GM12865 (cell line): ENCODE data around the gene MFSD8.
"Not testable (repeated sequence)": the region's sequence is repeated elsewhere in the genome, so short reads cannot be mapped to it uniquely, and the experiment has no call there.

Experiments
- DNase-seq: peaks from one replicate; pipeline ENCODE4 v3.0.0; 2010; ENCODE audit warnings: low read depth
- H3K4me3 ChIP-seq: 2 replicates; pipeline ENCODE4 v1.5.1; 2011; ENCODE audit warnings: mild to moderate bottlenecking, low read depth, low read length, control low read depth
- TF ChIP-seq, protein P1 (sequence below): IDR thresholded peaks from 2 replicates; pipeline ENCODE4 v1.5.1; 2011; ENCODE audit warnings: low read length, control low read depth, low read depth, inconsistent platforms; ENCODE audit not compliant: insufficient read depth; ENCODE audit errors: missing control alignments

The MFSD8 gene

GRCh38 chr4:127967141-127967775, 2.3 kb upstream of the MFSD8 start:
- no peak for DNase-seq
- no peak overlapping the region for H3K4me3 ChIP-seq
- TF ChIP-seq, protein P1, sequence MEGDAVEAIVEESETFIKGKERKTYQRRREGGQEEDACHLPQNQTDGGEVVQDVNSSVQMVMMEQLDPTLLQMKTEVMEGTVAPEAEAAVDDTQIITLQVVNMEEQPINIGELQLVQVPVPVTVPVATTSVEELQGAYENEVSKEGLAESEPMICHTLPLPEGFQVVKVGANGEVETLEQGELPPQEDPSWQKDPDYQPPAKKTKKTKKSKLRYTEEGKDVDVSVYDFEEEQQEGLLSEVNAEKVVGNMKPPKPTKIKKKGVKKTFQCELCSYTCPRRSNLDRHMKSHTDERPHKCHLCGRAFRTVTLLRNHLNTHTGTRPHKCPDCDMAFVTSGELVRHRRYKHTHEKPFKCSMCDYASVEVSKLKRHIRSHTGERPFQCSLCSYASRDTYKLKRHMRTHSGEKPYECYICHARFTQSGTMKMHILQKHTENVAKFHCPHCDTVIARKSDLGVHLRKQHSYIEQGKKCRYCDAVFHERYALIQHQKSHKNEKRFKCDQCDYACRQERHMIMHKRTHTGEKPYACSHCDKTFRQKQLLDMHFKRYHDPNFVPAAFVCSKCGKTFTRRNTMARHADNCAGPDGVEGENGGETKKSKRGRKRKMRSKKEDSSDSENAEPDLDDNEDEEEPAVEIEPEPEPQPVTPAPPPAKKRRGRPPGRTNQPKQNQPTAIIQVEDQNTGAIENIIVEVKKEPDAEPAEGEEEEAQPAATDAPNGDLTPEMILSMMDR: no peak

- TF ChIP-seq, protein P1: no peak
Observed at GRCh38 chr4:127965803-127966175, 816 bp upstream of the MFSD8 start.

GRCh38 chr4:127964426-127965061, 429 bp downstream of the MFSD8 start:
- DNase-seq: not testable (repeated sequence)
- H3K4me3 ChIP-seq: peak overlapping the region; percentile 97

More at GRCh38 chr4:127965803-127966175, 816 bp upstream of the MFSD8 start:
- H3K4me3 ChIP-seq: peak overlapping the region; percentile 97
- DNase-seq: peak; percentile 84

- peak; percentile 9 for DNase-seq
- peak overlapping the region; percentile 97 for H3K4me3 ChIP-seq
Observed at GRCh38 chr4:127963633-127964398, 1.2 kb downstream of the MFSD8 start.

- H3K4me3 ChIP-seq: no peak overlapping the region
- DNase-seq: no peak
- TF ChIP-seq, protein P1: no peak
Observed at GRCh38 chr4:127959794-127960193, 5.2 kb downstream of the MFSD8 start.

GRCh38 chr4:127957105-127957504, 7.9 kb downstream of the MFSD8 start:
- H3K4me3 ChIP-seq: no peak overlapping the region
- no peak for DNase-seq
- TF ChIP-seq, protein P1: no peak

- no peak overlapping the region for H3K4me3 ChIP-seq
- no peak for DNase-seq
Observed at GRCh38 chr4:127936974-127937373, 28.0 kb downstream of the MFSD8 start.

DNA sequence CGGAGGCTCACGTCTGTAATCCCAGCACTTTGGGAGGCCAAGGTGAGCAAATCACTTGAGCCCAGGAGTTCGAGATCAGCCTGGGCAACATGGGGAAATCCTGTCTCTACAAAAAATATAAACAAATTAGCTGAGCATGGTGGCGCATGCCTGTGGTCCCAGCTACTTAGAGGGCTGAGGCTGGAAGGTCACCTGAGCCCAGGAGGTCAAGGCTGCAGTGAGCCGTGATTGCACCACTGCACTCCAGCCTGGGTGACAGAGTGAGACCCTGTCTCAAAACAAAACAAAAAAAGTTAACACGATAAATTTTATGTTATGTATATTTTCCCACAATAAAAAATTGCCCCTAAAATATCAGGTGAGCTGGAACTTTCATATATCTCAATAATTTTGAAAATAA, 33.1 kb downstream of the MFSD8 start:
- H3K4me3 ChIP-seq, DNase-seq: not testable (repeated sequence)

More at GRCh38 chr4:127936974-127937373, 28.0 kb downstream of the MFSD8 start:
- TF ChIP-seq, protein P1: no peak
